HG03103 (cell line): ENCODE results near the gene PPFIBP2.

Experiments
- ATAC-seq: cut with Tn5 transposase; IDR thresholded peaks from one replicate; pipeline ENCODE4 v1.9.1; 2021; ENCODE audit warnings: low read depth; ENCODE audit not compliant: unreplicated experiment

PPFIBP2 gene

DNA sequence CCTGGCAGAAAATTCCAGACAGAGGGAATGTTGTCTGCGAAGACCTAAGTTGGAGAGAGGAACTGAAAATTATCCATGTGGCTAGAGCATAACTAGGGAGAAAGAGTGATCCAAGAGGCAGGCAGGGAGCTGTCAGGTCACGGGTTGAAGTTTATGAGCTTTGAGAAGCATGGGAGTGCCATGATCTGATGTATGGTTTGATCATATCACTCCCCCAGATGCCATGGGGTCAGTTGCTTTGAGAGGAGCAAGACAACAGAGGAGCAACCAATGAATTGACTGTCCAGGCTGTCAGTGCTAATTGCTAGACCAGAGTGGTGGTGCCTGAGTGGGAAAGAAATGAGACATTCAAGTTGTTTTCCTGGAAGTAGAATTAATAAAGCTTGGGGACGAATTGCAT, 105.5 kb downstream of the PPFIBP2 start:
- ATAC-seq, result no peak

DNA sequence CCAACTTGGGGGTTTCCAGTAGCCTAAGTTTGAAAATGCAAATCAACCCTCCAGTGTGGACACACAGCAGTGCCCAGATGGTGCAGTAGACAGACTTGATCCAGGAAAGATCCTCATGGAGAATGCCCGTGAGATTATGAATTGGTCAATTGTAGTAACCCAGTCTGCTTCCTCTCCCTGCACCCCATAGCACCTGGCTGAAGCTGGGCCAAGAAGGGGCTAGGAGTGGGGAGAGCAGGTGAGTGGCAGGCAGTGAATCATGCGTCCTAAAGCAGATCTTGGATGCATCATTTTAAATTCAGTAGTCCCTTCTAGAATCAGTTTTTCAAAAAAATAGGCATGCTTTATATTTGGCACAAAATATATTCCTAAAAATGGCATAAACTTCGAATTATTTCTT, 107.3 kb downstream of the PPFIBP2 start:
- ATAC-seq, result no peak

DNA sequence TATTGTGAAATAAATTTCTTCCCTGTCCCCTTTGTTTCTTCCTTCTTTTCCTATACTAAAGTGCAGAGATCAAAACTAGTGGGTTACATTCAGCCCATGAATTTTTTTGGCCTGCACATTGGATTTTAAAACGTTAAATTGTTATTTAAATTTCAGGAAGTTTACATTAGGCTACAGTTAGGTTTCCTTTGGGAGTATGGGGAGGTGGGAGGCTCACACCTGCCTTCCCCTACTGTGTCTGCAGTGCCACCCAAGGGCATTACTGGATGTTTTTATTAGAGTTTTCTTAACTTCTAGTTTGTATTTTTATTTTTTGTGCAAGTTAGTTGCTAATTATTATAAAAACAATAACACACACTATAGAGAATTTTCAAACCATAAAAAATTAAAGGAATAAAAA, 107.8 kb downstream of the PPFIBP2 start:
- no peak for ATAC-seq

DNA sequence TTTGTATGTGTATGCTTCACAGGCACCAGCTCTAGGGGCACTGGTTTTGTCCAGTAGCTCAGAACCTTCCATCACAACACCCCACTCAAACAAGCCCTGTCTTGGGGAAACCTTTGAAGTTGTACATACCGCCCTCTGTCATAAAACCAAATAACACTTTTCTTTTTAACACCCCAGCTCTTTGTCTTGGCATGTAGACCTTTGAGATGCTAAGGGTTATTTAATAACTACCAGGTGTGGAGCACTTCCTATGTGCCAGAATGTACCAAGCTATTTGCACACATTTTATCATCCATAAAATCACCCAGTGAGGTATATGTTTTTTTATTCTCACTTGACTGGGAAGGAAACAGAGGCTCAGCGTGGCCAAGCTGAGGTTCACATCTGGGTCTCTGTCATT, 108.9 kb downstream of the PPFIBP2 start:
- no peak for ATAC-seq

DNA sequence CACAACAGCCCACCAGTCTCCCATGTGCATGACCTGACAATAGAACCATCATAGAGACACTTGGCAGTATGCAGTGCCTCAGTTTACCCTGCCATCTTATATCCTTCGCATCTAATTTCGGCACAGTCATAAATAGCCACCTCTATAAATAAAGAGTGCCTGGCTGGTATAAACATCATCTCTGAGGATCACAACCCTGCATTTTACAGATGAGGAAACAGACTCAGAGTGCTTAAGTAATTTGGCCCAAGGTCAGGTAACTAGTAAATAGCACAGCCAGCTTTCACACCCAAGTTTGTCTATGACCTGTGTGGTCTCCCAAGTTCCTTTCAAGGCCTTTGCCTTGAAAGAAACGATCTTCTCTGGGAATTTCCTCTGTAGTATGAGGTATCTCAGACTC, 114.9 kb downstream of the PPFIBP2 start:
- no peak for ATAC-seq

DNA sequence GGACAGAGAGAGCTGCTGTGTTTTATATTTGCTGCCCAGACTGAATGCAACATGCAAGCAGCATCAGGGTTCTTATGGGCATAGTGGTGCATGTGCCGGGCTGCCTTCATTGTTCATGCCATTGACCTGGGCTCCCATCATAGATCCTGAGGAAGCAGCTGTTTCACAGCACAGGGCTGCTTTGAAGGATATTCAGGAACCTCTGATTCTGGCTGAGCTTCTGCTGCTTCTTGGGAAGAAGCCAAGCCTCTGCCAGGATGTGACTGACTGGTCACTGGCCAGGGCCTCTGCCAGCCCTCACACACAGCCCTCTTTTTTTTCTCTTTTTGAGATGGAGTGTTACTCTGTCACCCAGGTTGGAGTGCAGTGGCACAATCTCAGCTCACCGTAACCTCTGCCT, 116.2 kb downstream of the PPFIBP2 start:
- ATAC-seq, result no peak

DNA sequence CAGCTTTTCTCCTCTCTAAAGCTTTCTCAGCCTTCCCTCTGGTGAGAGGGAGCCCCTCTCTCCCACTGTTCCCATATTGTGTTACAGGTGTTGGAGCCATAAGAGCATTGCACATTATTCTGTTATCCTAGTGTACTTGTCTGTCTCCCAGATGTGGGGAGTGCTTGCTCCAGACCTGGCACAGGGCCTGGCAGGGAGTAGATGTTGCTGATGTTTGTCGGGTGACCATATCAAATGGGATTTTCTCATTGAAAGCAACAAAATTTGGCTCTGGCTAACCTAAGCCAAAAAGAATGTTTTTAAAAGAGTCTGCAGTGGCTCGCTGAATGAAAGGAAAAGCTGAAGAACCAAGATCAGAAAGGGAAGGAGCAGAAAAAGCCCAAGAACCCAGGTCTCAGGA, 118.4 kb downstream of the PPFIBP2 start:
- ATAC-seq, result no peak

DNA sequence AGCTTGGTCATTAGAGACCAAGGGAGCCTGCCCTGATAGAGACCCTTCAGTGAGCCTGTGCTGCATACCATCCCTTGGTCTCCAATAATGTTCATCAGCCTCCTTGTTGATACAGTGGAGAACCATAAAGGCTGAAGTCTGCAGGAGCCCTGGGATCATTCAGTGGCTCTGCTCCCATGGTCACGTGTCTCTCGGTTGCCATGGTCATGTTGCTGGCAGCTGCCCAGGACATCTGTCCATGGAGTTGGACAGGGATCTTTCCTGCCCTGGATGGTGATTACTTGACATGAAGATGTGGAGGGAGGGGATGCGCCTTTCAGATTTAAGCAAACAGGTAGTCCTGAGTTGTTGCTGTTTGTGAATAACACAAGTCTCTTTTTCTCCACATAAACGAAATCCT, 121.3 kb downstream of the PPFIBP2 start:
- ATAC-seq, result no peak

DNA sequence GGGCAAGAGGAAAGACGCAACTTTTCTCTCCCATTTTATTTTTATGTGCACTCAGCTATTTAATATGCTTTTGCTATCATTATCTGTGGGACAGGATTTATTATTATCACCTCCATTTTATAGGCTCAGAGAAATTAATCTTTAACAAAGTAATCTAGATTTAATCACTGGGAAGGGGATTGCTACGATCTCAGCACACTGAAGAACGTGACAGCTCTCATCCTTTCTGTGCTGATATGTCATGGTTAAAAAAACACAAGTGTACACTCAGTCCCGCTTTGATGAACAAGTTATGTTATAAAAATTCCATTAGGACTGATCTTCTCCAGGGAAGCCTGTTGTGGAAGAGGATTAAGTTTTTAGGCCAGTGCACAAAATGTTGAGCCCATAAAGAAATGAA, 121.9 kb downstream of the PPFIBP2 start:
- no peak for ATAC-seq

DNA sequence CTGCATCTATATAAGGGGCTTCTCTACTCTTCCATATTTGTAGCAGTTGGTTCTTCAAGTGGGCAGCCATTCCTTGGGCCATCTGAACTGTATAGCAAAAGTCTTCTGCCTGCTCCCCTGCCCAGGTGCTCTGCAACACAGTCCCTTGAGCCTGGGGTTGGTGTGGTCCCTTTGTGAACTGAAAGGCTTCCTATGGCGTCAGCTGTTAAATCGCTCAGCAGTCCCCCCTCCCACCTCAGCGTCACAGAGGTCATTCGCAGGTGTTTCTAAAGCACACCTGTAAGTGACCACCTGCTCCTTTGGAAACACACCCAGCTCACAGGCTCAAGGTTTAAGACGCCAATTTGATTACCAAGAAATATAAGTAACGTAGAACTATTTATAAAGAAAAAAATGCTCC, 122.6 kb downstream of the PPFIBP2 start:
- ATAC-seq, result no peak

DNA sequence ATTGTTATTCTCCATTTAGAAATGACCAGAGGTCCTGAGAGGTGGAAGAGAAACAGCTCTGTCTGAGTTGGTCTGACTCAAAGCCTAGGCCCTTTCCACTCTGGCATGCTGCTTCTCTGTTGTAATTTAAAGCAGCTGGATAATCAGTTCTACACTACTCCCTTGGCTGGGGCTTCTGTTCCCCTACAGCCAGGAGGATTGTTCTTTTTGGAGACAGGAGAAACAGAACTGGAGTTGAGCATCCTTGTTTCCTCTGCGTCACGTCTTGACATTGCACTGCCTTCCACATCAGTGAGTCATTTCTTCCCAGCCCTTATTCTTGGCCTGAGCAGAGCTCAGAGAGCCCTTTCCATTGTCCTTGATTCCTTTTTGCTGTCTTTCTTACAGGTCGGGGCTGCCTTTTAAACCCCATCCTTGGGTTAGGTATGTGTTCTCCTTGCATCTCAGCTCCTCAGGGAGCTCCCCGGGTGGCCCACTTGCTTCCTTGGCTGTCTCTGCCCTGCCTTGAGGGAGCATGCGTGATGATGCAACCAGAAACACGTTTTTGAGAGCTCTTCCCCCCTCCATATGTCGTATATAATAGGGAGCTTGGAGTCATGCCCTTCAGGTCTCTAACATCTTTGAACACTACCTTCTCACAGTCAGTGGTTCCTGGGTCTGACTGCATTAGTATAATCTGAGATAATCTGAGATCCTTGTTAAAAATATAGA, 123.8 kb downstream of the PPFIBP2 start:
- ATAC-seq, result no peak

DNA sequence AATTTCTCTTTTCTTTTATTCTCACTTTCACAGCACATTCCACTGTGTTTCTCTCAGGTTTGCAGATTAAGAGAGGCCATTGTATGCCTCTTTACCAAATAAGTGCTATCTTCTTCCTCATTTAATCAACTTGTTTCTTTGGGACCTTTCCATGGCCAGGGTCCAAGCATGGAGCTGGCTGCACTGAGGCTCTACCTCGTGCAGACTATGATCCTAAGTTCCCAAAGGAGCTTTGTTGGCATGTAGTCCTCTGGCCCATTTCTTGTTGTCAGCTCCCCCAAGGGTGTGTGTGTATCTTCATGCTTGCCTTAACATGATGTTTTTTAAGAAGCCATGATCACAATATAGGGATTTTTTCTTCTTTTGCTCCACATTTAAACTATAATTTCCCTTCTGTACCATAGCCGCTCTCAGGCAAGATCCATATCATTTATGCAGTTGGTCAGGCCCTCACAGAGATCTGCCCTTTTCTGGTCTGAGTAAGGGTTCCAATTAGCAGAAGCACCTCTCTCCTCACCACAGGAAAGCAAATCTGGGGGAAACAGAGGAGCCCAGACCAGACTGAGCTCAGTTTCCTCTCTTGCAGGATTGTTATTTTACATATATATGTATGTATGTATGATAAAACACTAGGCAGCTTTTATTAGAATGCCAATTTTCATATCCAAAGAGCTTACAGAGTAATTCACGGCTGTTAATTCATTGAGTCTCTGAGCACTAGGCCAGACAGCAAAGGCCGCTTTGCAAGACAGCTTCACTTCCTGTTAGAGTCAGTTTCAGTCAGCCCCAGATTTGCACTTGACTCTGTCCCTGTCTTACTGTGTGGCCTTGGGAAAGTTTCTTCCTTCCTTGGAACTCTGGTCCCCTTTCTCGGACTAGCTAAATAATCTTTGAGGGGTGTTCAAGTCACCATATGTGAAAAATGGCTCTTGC, 125.2 kb downstream of the PPFIBP2 start:
- ATAC-seq, result peak; percentile 68

DNA sequence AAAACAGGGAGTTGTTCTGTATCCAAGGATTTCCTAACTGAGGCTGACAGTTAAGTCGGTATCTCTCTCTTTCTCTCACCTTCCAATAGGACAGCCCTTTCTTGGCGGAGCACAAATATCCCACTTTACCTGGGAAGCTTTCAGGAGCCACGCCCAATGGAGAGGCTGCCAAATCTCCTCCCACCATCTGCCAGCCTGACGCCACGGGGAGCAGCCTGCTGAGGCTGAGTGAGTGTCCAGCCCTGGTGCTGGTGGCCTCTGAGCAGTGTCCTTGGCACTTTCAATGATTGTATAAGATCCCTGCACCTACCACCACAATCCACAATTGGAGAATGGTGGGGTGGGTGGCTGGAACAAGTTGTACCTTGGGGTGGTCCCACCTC, 125.8 kb downstream of the PPFIBP2 start:
- no peak for ATAC-seq

DNA sequence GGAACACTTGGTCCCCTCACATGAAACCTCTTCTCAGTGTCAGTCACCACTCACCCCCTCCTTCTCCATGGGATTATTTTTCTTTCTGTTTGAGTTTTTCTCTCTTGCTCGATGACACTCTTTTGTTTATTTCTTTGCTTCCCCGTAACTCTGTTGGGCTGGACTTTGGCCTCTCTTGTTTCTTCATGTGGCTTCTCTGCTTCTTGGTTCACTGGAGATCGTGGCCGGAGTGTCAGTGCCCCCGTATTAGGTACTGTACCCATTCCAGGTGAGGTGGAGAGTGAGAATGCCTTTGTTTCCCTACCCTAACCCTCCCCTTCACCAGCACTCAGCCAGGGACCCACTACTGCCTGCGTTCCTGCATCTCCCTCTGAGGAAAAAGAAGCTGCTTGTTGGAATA, 127.0 kb downstream of the PPFIBP2 start:
- ATAC-seq, result no peak

DNA sequence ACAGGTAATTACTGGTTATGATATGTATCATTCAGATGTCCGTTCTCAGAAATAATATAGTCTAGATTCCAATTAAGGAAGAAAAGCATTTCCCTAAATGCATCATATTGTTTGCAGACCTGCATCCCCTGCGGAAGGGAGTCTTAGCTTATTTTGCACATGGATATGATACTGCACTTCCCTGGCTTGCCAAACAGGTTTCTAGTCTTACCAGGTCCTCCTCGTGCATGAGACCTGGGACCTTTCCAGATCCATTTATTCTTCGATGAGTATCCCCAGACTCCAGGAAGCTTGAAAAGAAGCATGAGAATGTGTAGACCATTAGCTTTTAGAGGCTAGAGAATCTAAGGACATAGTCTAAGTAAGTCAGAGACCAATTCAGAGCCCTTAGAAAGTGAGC, 128.9 kb downstream of the PPFIBP2 start:
- ATAC-seq, result no peak

DNA sequence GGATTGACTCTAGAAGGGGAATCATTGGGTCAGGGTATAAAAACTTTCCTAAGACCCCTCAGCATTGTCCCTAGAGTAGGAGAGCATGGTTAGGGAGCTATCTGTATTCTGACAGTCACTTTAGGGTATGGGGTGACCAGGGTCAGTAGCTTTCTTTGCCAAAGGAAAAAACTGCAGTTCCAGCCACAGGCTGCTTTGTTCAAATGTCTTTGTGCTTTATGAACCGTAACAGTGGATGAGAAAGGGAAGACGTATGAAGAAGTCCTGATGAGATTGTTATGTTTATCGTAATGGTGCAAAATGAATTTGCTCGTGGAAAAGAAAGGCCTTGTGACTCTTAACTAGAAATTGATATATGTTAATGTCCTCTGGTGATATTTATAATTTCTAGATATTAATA, 129.5 kb downstream of the PPFIBP2 start:
- ATAC-seq, result no peak

DNA sequence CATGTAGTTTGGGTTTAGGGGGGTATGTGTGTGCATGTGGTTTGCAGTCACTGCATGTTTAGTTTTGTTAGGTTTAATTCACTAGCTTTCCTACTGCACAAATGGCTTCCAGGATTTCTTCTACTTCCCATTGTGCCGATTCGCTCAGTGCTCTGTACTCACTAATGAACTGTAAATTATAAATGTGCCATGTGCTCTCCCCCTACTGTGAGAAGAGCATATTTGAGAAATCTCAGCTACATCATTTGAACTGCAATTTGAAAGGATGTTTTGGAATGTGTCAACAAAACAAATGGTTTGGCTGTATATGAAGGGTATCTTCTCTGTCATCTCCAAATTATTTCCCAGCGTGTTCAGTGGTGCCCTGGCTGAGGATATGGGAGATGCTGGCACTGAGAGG, 131.4 kb downstream of the PPFIBP2 start:
- ATAC-seq, result no peak

DNA sequence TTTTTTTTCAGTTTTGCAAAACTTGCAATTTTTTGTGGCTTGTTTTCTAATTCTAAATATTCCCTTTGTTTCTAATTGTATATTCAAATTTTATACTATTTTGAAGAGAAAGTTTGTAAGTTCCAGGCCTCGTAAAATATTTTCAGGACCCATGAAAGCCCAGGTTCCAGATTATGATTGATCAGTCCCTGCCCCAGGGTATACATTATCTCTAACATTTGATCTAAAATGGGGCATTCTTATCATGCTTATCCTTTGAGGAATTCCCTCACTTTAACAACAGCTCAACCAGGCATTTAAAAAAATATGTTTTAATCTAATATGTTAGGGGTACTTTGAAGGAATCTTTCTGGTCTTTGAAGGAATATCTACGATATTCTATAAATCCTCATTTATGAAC, 133.1 kb downstream of the PPFIBP2 start:
- ATAC-seq, result no peak

DNA sequence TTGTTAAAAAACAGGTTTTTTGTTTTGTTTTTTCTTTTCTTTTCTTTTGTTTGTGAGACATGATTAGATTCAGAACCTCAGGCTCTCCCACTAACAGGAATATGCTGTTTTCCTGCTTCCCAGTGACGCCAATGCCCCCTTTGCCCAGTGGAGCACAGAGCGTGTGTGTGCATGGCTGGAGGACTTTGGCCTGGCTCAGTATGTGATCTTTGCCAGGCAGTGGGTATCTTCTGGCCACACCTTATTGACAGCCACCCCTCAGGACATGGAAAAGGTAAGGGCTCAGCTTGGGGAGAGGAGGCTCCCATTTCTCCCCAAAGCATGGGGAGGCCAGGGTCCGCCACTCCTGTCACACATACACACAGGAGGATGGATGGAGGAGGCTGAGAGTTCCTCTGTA, 134.5 kb downstream of the PPFIBP2 start:
- no peak for ATAC-seq

DNA sequence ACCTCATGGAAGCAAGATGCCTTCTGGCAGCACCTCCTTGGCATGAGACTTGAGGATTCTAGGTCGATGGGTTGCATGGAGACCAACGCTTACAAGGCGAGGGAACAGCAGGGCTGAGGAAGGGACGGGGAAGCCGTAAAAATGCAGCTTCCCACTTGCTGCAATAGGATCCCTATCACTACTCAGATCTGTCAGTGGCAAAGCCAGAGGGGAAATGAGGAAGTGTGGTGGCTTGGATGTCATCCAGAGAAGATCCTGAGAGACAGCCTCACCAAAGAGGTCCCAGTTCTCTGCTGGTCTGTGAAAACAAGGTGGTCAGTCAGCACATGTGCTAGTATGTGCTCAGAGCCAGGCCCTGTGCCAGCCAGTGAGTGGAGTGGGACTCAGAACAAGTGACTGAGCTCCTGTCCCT, 137.3 kb downstream of the PPFIBP2 start:
- ATAC-seq, result no peak

DNA sequence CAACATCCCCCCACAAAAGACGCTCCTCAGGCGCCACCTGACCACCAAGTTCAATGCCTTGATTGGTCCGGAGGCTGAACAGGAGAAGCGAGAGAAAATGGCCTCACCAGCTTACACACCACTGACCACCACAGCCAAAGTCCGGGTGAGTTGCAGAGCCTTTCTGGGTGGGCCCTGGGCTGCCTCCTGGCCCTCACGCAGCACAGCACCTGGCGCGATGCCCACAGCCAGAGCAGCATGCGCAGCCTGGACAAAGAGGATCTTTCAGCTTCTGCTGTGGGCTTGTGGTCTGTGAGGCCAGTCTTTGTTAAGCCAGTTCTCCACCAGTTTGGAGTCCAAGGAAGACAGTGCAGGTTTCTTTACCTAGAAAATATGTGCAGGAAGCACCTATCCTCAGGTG, 137.9 kb downstream of the PPFIBP2 start:
- no peak for ATAC-seq

DNA sequence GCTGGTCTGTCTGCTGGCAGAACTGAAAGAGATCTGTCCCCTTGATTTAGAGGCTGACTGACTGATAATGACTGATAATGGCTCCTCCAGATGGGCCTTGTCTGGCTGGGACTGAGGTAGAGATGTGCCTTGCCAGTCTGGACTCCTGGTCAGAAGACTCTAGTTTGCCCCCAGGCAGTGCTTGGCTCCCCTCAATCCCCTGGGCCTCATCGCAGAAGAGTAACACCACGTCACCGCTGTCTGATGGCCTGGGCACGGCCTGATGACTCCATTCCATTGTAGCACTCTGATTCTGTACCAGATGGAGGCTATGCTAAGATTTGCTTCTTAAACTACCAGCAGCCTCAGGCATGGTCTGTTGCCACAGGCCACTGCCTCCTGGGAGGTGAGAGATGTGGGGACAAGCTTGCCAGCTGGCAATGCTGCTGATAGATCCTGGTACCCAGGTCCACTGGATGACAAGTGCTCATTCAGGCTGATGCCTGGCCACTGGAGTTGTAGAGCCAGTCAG, 140.5 kb downstream of the PPFIBP2 start:
- no peak for ATAC-seq
